Calu3 (cell line): ENCODE results near the gene ACVR1B. TPM values are rescaled to one million over a fixed set of nuclear protein-coding genes. Genes with fewer than 3 reads are reported as not detected.

Experiments
- BruUV-seq: library from RNA; stranded (reverse); fragments of 400-500 nt; replicated peaks from 2 replicates; lab custom pipeline; 2021; lab: Mats Ljungman, UMichigan
- CTCF ChIA-PET: fragments of 300-600 bp; sonication (Branson Sonifier 250); formaldehyde crosslinking; loops from one replicate; lab custom pipeline; 2022; ENCODE audit warnings: antibody characterized with exemption; lab: Charles Lee
- DNase-seq: peaks from one replicate; pipeline ENCODE4 v3.0.0; 2022
- H3K27ac Mint-ChIP-seq: one replicate; pipeline ENCODE4 v1.8.0; 2022; ENCODE audit warnings: mixed read lengths; ENCODE audit not compliant: unreplicated experiment
- H3K27me3 Mint-ChIP-seq: one replicate; pipeline ENCODE4 v1.8.0; 2022; ENCODE audit warnings: mixed read lengths; ENCODE audit not compliant: unreplicated experiment
- H3K36me3 Mint-ChIP-seq: one replicate; pipeline ENCODE4 v1.8.0; 2022; ENCODE audit warnings: mild to moderate bottlenecking, moderate library complexity, mixed read lengths; ENCODE audit not compliant: insufficient read depth, unreplicated experiment
- H3K4me1 Mint-ChIP-seq: one replicate; pipeline ENCODE4 v1.8.0; 2022; ENCODE audit warnings: mild to moderate bottlenecking, low read depth, mixed read lengths; ENCODE audit not compliant: unreplicated experiment
- H3K4me3 Mint-ChIP-seq: one replicate; pipeline ENCODE4 v1.8.0; 2022; ENCODE audit warnings: mild to moderate bottlenecking, low read depth, moderate library complexity, mixed read lengths; ENCODE audit not compliant: unreplicated experiment
- H3K9me3 Mint-ChIP-seq: one replicate; pipeline ENCODE4 v1.8.0; 2022; ENCODE audit warnings: low read depth, mixed read lengths; ENCODE audit not compliant: unreplicated experiment
- CTCF ChIP-seq: fragments of 200-600 bp; IDR thresholded peaks from one replicate; pipeline ENCODE4 v1.8.0; 2022; ENCODE audit warnings: antibody characterized with exemption; ENCODE audit not compliant: unreplicated experiment
- intact Hi-C: fragments of 100-400 bp; cut with micrococcal nuclease; formaldehyde crosslinking; loops from one replicate; pipeline ENCODE4 v1.10.0; 2022; ENCODE audit not compliant: unreplicated experiment
- total RNA-seq: library from RNA; stranded (reverse); gene quantifications from 2 replicates; pipeline ENCODE4 v1.2.3, GENCODE V29; 2022

ACVR1B gene
- total RNA-seq, 1 experiment from 2014 or later: 16.3 TPM

GRCh38 chr12:52007982-52008510, 56.5 kb downstream of the ACVR1B start:
- H3K4me3 Mint-ChIP-seq: no peak overlapping the region
- H3K27ac Mint-ChIP-seq: no peak overlapping the region
- TF ChIP-seq CTCF: no peak
- no peak for DNase-seq
- no TSS peak for BruUV-seq
- H3K4me1 Mint-ChIP-seq: no peaks in the 10 kb centered on the region
- H3K36me3 Mint-ChIP-seq: no peaks in the 10 kb centered on the region
- CTCF ChIA-PET: interaction anchor here (0.6 kb wide), 2 partner anchors 18 to 43 kb away, joined by 3 to 4 read pairs; partner anchors contain the start of gene NR4A1
- intact Hi-C loops: no loop called here
- no peaks in the 10 kb centered on the region for H3K9me3 Mint-ChIP-seq
- H3K27me3 Mint-ChIP-seq: peaks cover 15% of the 10 kb centered on the region

- Mint-ChIP-seq H3K36me3 (no peaks in the 10 kb centered on the region), H3K27me3 (peaks cover 15% of the 10 kb centered on the region), H3K9me3 (no peaks in the 10 kb centered on the region), H3K4me1 (no peaks in the 10 kb centered on the region), H3K27ac (no peak overlapping the region), H3K4me3 (no peak overlapping the region)
- CTCF ChIA-PET: interaction anchor here (0.6 kb wide), 1 partner anchor 85 kb away, joined by 3 read pairs; no protein-coding TSS in a partner anchor
- BruUV-seq: no TSS peak
- no peak for DNase-seq
- intact Hi-C loops: no loop called here
- no peak for TF ChIP-seq CTCF
Observed at GRCh38 chr12:52009081-52009751, 57.7 kb downstream of the ACVR1B start.

GRCh38 chr12:52010152-52010622, 58.7 kb downstream of the ACVR1B start:
- BruUV-seq: no TSS peak
- Mint-ChIP-seq H3K4me1 (no peaks in the 10 kb centered on the region), H3K36me3 (no peaks in the 10 kb centered on the region), H3K9me3 (no peaks in the 10 kb centered on the region), H3K4me3 (no peak overlapping the region), H3K27me3 (peaks cover 13% of the 10 kb centered on the region), H3K27ac (no peak overlapping the region)
- no peak for DNase-seq
- CTCF ChIA-PET: interaction anchor here (0.6 kb wide), 1 partner anchor 86 kb away, joined by 3 read pairs; no protein-coding TSS in a partner anchor
- intact Hi-C loops: no loop called here
- TF ChIP-seq CTCF: no peak

GRCh38 chr12:52010692-52011601, 59.4 kb downstream of the ACVR1B start:
- no peaks in the 10 kb centered on the region for H3K36me3 Mint-ChIP-seq
- intact Hi-C loops: no loop called here
- no peaks in the 10 kb centered on the region for H3K9me3 Mint-ChIP-seq
- DNase-seq: no peak
- no peak overlapping the region for H3K27ac Mint-ChIP-seq
- peaks cover 5% of the 10 kb centered on the region for H3K27me3 Mint-ChIP-seq
- H3K4me1 Mint-ChIP-seq: no peaks in the 10 kb centered on the region
- no peak for TF ChIP-seq CTCF
- CTCF ChIA-PET: no interaction called here
- BruUV-seq: no TSS peak
- no peak overlapping the region for H3K4me3 Mint-ChIP-seq
